ENCODE data around the gene PTCH1. TPM values are rescaled to one million over a fixed set of nuclear protein-coding genes. Genes with fewer than 3 reads are reported as not detected.

The PTCH1 gene
- polyA plus RNA-seq, 3 donors, result not detected

DNA sequence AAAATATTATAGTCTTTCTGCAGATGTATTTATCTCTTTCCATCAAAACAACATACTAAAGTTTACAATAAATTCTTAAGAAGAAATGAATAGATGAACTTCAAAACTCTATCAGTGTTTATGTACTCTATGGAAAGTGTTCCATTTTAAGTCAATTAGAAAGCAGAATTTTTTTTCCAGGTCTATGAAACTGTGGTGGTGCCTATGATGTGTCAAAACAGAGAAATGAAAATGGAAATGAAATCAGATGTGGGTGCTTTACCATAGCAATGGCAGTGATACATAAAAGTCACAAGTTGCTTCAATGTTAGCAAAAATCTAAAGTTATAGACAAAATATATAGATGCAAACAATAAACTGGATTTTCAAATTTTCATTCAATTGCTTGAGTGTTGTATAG, 97.3 kb downstream of the PTCH1 start:
- intact Hi-C loops (cut with micrococcal nuclease), result no loop called here
- Mint-ChIP-seq H3K4me1 (no peaks in the 10 kb centered on the region), H3K27me3 (ENCODE audit: low read depth in 3 of 3) (peaks cover 12 to 42% (median 23%) of the 10 kb centered on the region in 3 donors), H3K4me3 (no peak overlapping the region), H3K36me3 (no peaks in the 10 kb centered on the region), H3K9me3 (peaks cover 25 to 41% (median 39%) of the 10 kb centered on the region in 7 donors), H3K27ac (no peak overlapping the region)
- Histone ChIP-seq H3K4me3 (replicated peaks in 1 of 3; ENCODE audit: low read depth in 2 of 3, low read length in 3 of 3) (no peak overlapping the region), H3K79me2 (ENCODE audit: insufficient read depth, low read length) (no peaks in the 10 kb centered on the region), H3K27me3 (ENCODE audit: control insufficient read depth in 2 of 2, insufficient read depth in 2 of 2, low read length in 2 of 2) (peaks cover 0 to 6% of the 10 kb centered on the region in 2 donors), H3K9me3 (replicated peaks in 1 of 2; ENCODE audit: control insufficient read depth in 1 of 2, insufficient read depth in 1 of 2, low read length in 2 of 2) (peaks cover 26 to 31% of the 10 kb centered on the region in 2 donors), H2AFZ (ENCODE audit: insufficient read depth, low read depth, low read length, poor library complexity, severe bottlenecking) (no peak overlapping the region), H3K27ac (ENCODE audit: low read depth in 1 of 2, low read length in 2 of 2) (no peak overlapping the region), H3K4me1 (ENCODE audit: control insufficient read depth in 1 of 2, insufficient read depth in 2 of 2, low read length in 2 of 2) (no peaks in the 10 kb centered on the region), H3K36me3 (replicated peaks in 1 of 2; ENCODE audit: control insufficient read depth in 1 of 2, insufficient read depth in 2 of 2, low read length in 2 of 2) (no peaks in the 10 kb centered on the region), H3K9ac (ENCODE audit: insufficient read depth, low read length, poor library complexity, severe bottlenecking) (no peak overlapping the region), H3K4me2 (replicated peaks; ENCODE audit: extremely low read depth, low read length, poor library complexity, severe bottlenecking) (no peak overlapping the region), H4K20me1 (ENCODE audit: insufficient read depth, low read length) (no peaks in the 10 kb centered on the region)
- TF ChIP-seq, protein P1, sequence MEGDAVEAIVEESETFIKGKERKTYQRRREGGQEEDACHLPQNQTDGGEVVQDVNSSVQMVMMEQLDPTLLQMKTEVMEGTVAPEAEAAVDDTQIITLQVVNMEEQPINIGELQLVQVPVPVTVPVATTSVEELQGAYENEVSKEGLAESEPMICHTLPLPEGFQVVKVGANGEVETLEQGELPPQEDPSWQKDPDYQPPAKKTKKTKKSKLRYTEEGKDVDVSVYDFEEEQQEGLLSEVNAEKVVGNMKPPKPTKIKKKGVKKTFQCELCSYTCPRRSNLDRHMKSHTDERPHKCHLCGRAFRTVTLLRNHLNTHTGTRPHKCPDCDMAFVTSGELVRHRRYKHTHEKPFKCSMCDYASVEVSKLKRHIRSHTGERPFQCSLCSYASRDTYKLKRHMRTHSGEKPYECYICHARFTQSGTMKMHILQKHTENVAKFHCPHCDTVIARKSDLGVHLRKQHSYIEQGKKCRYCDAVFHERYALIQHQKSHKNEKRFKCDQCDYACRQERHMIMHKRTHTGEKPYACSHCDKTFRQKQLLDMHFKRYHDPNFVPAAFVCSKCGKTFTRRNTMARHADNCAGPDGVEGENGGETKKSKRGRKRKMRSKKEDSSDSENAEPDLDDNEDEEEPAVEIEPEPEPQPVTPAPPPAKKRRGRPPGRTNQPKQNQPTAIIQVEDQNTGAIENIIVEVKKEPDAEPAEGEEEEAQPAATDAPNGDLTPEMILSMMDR (IDR thresholded peaks at IDR 0.05), result no peak
- DNase-seq, result no peak

DNA sequence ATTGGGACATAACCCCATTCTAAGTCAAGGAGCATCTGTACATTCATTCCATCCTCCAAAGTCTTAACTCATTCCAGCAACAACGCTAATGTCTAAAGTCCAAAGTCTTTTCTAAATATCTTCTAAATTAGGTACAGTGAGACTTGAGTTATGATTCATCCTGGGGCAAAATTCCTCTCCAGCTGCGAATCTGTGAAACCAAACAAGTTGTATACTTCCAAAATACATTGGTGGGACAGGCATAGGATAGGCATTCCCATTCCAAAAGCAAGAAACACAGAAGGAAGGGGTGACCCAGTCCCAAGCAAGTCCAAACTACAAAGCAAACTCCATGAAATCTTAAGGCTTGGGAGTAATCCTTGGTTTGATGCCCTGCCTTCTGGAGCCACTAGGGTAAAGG, 101.6 kb downstream of the PTCH1 start:
- Histone ChIP-seq H3K9ac (ENCODE audit: insufficient read depth, low read length, poor library complexity, severe bottlenecking) (no peak overlapping the region), H3K4me3 (replicated peaks in 1 of 3; ENCODE audit: low read depth in 2 of 3, low read length in 3 of 3) (no peak overlapping the region), H2AFZ (ENCODE audit: insufficient read depth, low read depth, low read length, poor library complexity, severe bottlenecking) (no peak overlapping the region), H3K27me3 (ENCODE audit: control insufficient read depth in 2 of 2, insufficient read depth in 2 of 2, low read length in 2 of 2) (no peaks in the 10 kb centered on the region), H3K9me3 (replicated peaks in 1 of 2; ENCODE audit: control insufficient read depth in 1 of 2, insufficient read depth in 1 of 2, low read length in 2 of 2) (no peaks in the 10 kb centered on the region), H3K4me2 (replicated peaks; ENCODE audit: extremely low read depth, low read length, poor library complexity, severe bottlenecking) (no peak overlapping the region), H4K20me1 (ENCODE audit: insufficient read depth, low read length) (no peaks in the 10 kb centered on the region), H3K36me3 (replicated peaks in 1 of 2; ENCODE audit: control insufficient read depth in 1 of 2, insufficient read depth in 2 of 2, low read length in 2 of 2) (no peaks in the 10 kb centered on the region), H3K79me2 (ENCODE audit: insufficient read depth, low read length) (no peaks in the 10 kb centered on the region), H3K4me1 (ENCODE audit: control insufficient read depth in 1 of 2, insufficient read depth in 2 of 2, low read length in 2 of 2) (peaks cover 3 to 4% of the 10 kb centered on the region in 2 donors), H3K27ac (ENCODE audit: low read depth in 1 of 2, low read length in 2 of 2) (no peak overlapping the region)
- intact Hi-C loops (cut with micrococcal nuclease), result no loop called here
- Mint-ChIP-seq H3K27me3 (ENCODE audit: low read depth in 3 of 3) (peaks cover 0 to 29% (median 12%) of the 10 kb centered on the region in 3 donors), H3K4me1 (peaks cover 8% of the 10 kb centered on the region), H3K4me3 (no peak overlapping the region), H3K36me3 (no peaks in the 10 kb centered on the region), H3K27ac (no peak overlapping the region), H3K9me3 (peaks cover 0 to 8% (median 5%) of the 10 kb centered on the region in 7 donors)
- no CpG with 5 or more reads among the region's 2 CpGs for WGBS (ENCODE audit: insufficient coverage)
- DNase-seq, result no peak
- TF ChIP-seq, protein P1 (IDR thresholded peaks at IDR 0.05), result no peak

All from CD14-positive monocyte (primary cell).